ENCODE data around the gene BSND.

DNA sequence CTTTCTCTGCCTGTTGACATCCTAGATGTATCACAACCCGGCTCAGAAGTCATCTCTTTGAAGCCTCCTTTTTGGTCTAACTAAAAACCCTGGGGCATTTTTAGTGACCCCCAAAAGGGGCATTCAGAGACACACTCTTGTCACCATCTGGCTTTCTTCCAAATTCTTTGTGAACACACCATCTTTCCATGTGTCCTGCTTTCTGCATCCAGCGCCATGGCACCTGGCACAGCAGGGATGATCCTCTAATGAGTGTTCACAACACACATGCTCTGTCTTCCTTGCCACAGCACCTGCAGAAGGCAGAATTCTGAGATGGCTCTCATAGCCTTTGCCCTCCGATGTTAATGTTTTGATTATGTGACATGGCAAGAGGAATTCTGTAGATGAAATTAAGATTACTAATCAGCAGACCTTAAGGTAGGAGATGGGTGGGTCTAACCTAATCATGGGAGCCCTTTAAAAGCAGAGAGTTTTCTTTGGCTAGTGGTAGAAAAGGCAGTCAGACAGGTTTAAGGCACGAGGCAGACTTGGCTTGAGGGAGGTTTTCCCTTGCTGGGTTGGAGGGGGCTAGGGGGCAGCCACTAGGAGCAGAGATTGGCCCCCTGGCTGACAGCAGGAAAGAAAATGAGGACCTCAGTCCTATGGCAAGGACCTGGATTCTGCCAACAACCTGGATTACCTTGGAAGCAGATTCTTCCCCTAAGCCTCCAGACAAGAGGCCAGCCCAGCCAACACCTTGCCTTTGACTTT, 23.2 kb upstream of the BSND start:
- TF ChIP-seq FOXA1 (IDR thresholded peaks at IDR 0.05) (no peak), ELF4 (IDR thresholded peaks at IDR 0.05) (no peak), FOXM1 (IDR thresholded peaks at IDR 0.05; ENCODE audit: borderline replicate concordance) (no peak), BHLHE40 (IDR thresholded peaks at IDR 0.05; ENCODE audit: borderline replicate concordance) (no peak), NFRKB (IDR thresholded peaks at IDR 0.05) (no peak), SP1 (IDR thresholded peaks at IDR 0.05) (no peak), SUZ12 (IDR thresholded peaks at IDR 0.05) (no peak), FOXK2 (IDR thresholded peaks at IDR 0.05) (no peak)
